Measurements from ENCODE around the gene CCT7. TPM values are rescaled to one million over a fixed set of nuclear protein-coding genes. Genes with fewer than 3 reads are reported as not detected.

Gene CCT7
- total RNA-seq, 2 donors from 2014 or later = 347 to 391 TPM

DNA sequence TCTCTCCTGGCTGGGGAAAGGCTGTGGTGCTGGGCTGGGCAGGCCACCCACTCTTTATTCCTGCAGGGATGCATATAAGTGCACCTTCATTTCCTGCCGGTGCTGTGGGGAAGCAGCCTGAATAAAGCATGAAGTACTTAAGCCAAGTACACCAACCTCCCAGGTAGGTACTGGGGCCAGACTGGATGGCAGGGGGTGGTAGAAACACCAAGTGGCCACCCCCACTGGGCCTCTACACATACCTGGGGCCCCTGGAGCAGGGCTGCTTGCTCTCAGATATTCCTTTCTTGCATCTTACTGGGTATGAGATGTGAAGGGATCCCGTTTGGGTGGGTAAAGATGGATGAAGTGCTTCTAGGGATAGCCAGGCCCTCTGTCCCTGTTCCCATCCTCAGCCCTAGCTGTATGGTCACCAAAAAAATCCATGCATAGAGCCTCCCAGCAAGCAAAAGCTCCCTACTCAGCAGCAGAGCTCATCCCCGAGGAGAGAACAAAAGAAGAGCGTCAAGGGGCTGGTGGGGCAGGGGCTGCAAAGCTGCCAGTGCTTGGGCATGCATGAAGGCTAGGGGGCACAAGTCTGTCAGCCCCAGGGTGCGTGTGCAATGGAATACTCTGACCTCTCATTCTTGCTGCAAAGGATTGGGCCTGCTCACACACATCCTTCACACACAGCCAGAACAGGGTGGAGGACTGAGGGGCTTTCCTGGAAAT lies 22.0 kb downstream of the CCT7 start:
- no peak overlapping the region for H3K4me3 Mint-ChIP-seq
- Histone ChIP-seq H3K27ac (ENCODE audit: low read depth, low read length) (no peak overlapping the region), H3K36me3 (ENCODE audit: control insufficient read depth, insufficient read depth, low read length) (peaks cover 39% of the 10 kb centered on the region), H3K27me3 (ENCODE audit: control insufficient read depth, insufficient read depth, low read length, poor library complexity, severe bottlenecking) (no peaks in the 10 kb centered on the region), H3K9ac (ENCODE audit: extremely low read depth, low read length, poor library complexity, severe bottlenecking) (no peak overlapping the region), H3K4me1 (ENCODE audit: control insufficient read depth, insufficient read depth, low read length) (no peaks in the 10 kb centered on the region), H3K4me3 (ENCODE audit: low read length) (no peak overlapping the region), H3K9me3 (ENCODE audit: control insufficient read depth, low read length) (no peaks in the 10 kb centered on the region)
- H3K27ac Mint-ChIP-seq = no peak overlapping the region
- no peaks in the 10 kb centered on the region for H3K9me3 Mint-ChIP-seq
- peaks cover 2% of the 10 kb centered on the region for H3K4me1 Mint-ChIP-seq
- 78 to 89% methylated on average over 2 to 5 of the region's 5 CpGs for WGBS, 2 experiments (ENCODE audit: insufficient coverage in 1 of 2, insufficient read length in 1 of 2)
- no peaks in the 10 kb centered on the region for H3K27me3 Mint-ChIP-seq (ENCODE audit: insufficient read depth)
- DNase-seq = peak; percentile 35
- H3K36me3 Mint-ChIP-seq (ENCODE audit: low read depth) = peaks cover 32% of the 10 kb centered on the region
- TF ChIP-seq, protein P1, sequence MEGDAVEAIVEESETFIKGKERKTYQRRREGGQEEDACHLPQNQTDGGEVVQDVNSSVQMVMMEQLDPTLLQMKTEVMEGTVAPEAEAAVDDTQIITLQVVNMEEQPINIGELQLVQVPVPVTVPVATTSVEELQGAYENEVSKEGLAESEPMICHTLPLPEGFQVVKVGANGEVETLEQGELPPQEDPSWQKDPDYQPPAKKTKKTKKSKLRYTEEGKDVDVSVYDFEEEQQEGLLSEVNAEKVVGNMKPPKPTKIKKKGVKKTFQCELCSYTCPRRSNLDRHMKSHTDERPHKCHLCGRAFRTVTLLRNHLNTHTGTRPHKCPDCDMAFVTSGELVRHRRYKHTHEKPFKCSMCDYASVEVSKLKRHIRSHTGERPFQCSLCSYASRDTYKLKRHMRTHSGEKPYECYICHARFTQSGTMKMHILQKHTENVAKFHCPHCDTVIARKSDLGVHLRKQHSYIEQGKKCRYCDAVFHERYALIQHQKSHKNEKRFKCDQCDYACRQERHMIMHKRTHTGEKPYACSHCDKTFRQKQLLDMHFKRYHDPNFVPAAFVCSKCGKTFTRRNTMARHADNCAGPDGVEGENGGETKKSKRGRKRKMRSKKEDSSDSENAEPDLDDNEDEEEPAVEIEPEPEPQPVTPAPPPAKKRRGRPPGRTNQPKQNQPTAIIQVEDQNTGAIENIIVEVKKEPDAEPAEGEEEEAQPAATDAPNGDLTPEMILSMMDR (conservative IDR thresholded peaks at IDR 0.05) = no peak

DNA sequence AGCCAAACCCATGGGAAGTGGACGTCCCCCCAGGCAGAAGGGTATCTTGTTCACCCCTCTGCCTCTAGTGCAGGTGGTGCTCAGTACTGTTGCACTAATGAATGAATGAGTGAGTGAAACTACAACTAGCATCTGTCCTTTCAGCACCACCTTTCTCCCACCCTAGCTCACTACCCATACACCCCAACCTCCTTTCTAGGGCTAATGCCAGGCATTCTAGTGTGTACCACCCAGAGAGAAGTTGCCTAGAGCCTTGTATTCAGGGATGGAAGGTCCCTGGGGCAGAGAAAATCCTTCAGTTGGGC lies 22.5 kb downstream of the CCT7 start:
- H3K4me1 ChIP-seq (ENCODE audit: control insufficient read depth, insufficient read depth, low read length) = no peaks in the 10 kb centered on the region
- Mint-ChIP-seq H3K4me3 (no peak overlapping the region), H3K9me3 (no peaks in the 10 kb centered on the region), H3K27ac (no peak overlapping the region), H3K36me3 (ENCODE audit: low read depth) (peaks cover 28% of the 10 kb centered on the region), H3K4me1 (peaks cover 2% of the 10 kb centered on the region), H3K27me3 (ENCODE audit: insufficient read depth) (no peaks in the 10 kb centered on the region)
- DNase-seq = peak; percentile 40
- WGBS, 2 experiments (ENCODE audit: insufficient coverage in 1 of 2, insufficient read length in 1 of 2) = 87% methylated on average over 1 of the region's 1 CpG; no CpG with 5 or more reads in 1 of the 2 experiments
- TF ChIP-seq, protein P1 (conservative IDR thresholded peaks at IDR 0.05) = no peak
- H3K36me3 ChIP-seq (ENCODE audit: control insufficient read depth, insufficient read depth, low read length) = peaks cover 34% of the 10 kb centered on the region
- H3K4me3 ChIP-seq (ENCODE audit: low read length) = no peak overlapping the region
- H3K9ac ChIP-seq (ENCODE audit: extremely low read depth, low read length, poor library complexity, severe bottlenecking) = no peak overlapping the region
- H3K9me3 ChIP-seq (ENCODE audit: control insufficient read depth, low read length) = no peaks in the 10 kb centered on the region
- no peaks in the 10 kb centered on the region for H3K27me3 ChIP-seq (ENCODE audit: control insufficient read depth, insufficient read depth, low read length, poor library complexity, severe bottlenecking)
- H3K27ac ChIP-seq (ENCODE audit: low read depth, low read length) = peak overlapping the region; percentile 8

DNA sequence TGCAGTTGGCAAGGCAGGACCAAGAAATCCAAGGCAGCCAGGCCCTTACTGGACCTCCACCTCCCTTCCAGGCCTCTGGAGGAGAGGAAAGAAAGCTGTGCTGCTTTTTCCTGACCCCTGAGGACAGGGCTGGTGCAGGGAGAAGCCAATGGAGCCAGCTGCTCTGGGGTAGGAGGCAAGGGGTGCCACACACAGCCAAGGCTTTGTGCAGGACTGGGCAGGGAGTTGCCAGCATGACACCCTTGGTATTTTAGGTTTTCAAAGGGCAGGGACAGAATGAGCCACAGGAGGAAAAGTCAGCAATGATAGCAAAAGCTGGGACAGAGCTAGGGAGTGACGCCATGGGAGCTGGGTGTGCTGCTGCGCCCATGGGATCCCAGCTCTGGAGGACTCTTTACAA lies 22.9 kb downstream of the CCT7 start:
- WGBS, 2 experiments (ENCODE audit: insufficient coverage in 1 of 2, insufficient read length in 1 of 2) = 94 to 100% methylated on average over 2 of the region's 2 CpGs
- no peaks in the 10 kb centered on the region for H3K9me3 Mint-ChIP-seq

More for the DNA sequence above, 22.9 kb downstream of the CCT7 start:
- Histone ChIP-seq H3K9ac (ENCODE audit: extremely low read depth, low read length, poor library complexity, severe bottlenecking) (no peak overlapping the region), H3K9me3 (ENCODE audit: control insufficient read depth, low read length) (no peaks in the 10 kb centered on the region), H3K36me3 (ENCODE audit: control insufficient read depth, insufficient read depth, low read length) (peaks cover 31% of the 10 kb centered on the region), H3K27ac (ENCODE audit: low read depth, low read length) (no peak overlapping the region), H3K4me1 (ENCODE audit: control insufficient read depth, insufficient read depth, low read length) (no peaks in the 10 kb centered on the region), H3K4me3 (ENCODE audit: low read length) (no peak overlapping the region), H3K27me3 (ENCODE audit: control insufficient read depth, insufficient read depth, low read length, poor library complexity, severe bottlenecking) (no peaks in the 10 kb centered on the region)
- Mint-ChIP-seq H3K36me3 (ENCODE audit: low read depth) (peaks cover 25% of the 10 kb centered on the region), H3K4me1 (peaks cover 2% of the 10 kb centered on the region), H3K27ac (no peak overlapping the region), H3K4me3 (no peak overlapping the region), H3K27me3 (ENCODE audit: insufficient read depth) (no peaks in the 10 kb centered on the region)
- TF ChIP-seq, protein P1 (conservative IDR thresholded peaks at IDR 0.05) = no peak
- DNase-seq = no peak

All from endodermal cell (in vitro differentiated cells).